GM12878 (cell line): ENCODE data around the gene TUT1. TPM values are rescaled to one million over a fixed set of nuclear protein-coding genes. Genes with fewer than 3 reads are reported as not detected.
"Not testable (repeated sequence)": the region's sequence is repeated elsewhere in the genome, so short reads cannot be mapped to it uniquely, and the experiment has no call there.

Experiments used
- ATAC-seq: fragments of 200-7000 bp; cut with Tn5 transposase; 3 replicates; pipeline ENCODE4 v1.9.1; 2020; ENCODE audit warnings: mild to moderate bottlenecking, moderate library complexity
- BruUV-seq: library from RNA; stranded (reverse); fragments of 400-500 nt; replicated peaks from 2 replicates; lab custom pipeline; 2021; lab: Mats Ljungman, UMichigan
- CTCF ChIA-PET: fragments of 300-600 bp; sonication (Branson Sonifier 250); formaldehyde crosslinking; extraction: SDS; loops from one replicate; lab custom pipeline; 2021; ENCODE audit warnings: inconsistent platforms; lab: Yijun Ruan, JAX
- POLR2A ChIA-PET: fragments of 350-600 bp; formaldehyde crosslinking; extraction: SDS; loops from one replicate; lab custom pipeline; 2021; ENCODE audit warnings: inconsistent platforms; lab: Charles Lee
- RAD21 ChIA-PET: fragments of 300-600 bp; sonication (Branson Sonifier 250); formaldehyde crosslinking; loops from one replicate; lab custom pipeline; 2023; ENCODE audit warnings: antibody characterized with exemption; ENCODE audit not compliant: unreplicated experiment; lab: Charles Lee
- SMC1A ChIA-PET: fragments of 300-600 bp; sonication (Branson Sonifier 250); formaldehyde crosslinking; loops from one replicate; lab custom pipeline; 2023; ENCODE audit not compliant: unreplicated experiment, uncharacterized antibody; lab: Charles Lee
- DNase-seq: peaks from one replicate; pipeline ENCODE4 v3.0.0-alpha.2; 2011; ENCODE audit warnings: low read depth, low spot score
- FAIRE-seq: peaks from 3 replicates; lab custom pipeline; 2011; peaks lifted over from hg19 to GRCh38; lab: Jason Lieb, UNC
- H2AFZ ChIP-seq: 2 replicates; pipeline ENCODE4 v1.6.0; 2011; ENCODE audit warnings: low read depth, low read length, control low read depth; ENCODE audit not compliant: control insufficient read depth
- H3K27ac ChIP-seq: 2 replicates; pipeline ENCODE4 v1.5.1; 2011; ENCODE audit warnings: control low read depth; ENCODE audit not compliant: control insufficient read depth, insufficient read depth
- H3K27me3 ChIP-seq, 2 experiments: replicated peaks in 1 of 2; 2 replicates each; pipeline versions ENCODE4 v1.6.0 to v1.6.1; 2011; ENCODE audit warnings: low read length in 1 of 2; ENCODE audit not compliant: control insufficient read depth in 2 of 2, insufficient read depth in 2 of 2
- H3K36me3 ChIP-seq, 2 experiments: 2 replicates each; pipeline ENCODE4 v1.5.1; 2011; ENCODE audit warnings: low read length in 1 of 2; ENCODE audit not compliant: control insufficient read depth in 2 of 2, insufficient read depth in 2 of 2
- H3K4me1 ChIP-seq: 2 replicates; pipeline ENCODE4 v1.6.1; 2011; ENCODE audit warnings: mild to moderate bottlenecking, low read length, moderate library complexity, mixed read lengths; ENCODE audit not compliant: control insufficient read depth, insufficient read depth
- H3K4me2 ChIP-seq: 2 replicates; pipeline ENCODE4 v1.6.0; 2011; ENCODE audit warnings: control low read depth; ENCODE audit not compliant: control insufficient read depth, insufficient read depth
- H3K4me3 ChIP-seq: fragments of 200-600 bp; sonication (generic); 2 replicates; pipeline ENCODE4 v1.5.1; 2016
- H3K79me2 ChIP-seq: 2 replicates; pipeline ENCODE4 v1.6.0; 2011; ENCODE audit warnings: low read length; ENCODE audit not compliant: control insufficient read depth, insufficient read depth
- H3K9ac ChIP-seq: 2 replicates; pipeline ENCODE4 v1.8.0; 2011; ENCODE audit warnings: low read length, control low read depth, mixed read lengths; ENCODE audit not compliant: control insufficient read depth, insufficient read depth
- H3K9me3 ChIP-seq: replicated peaks from 3 replicates; pipeline ENCODE4 v1.5.1; 2011; ENCODE audit warnings: mild to moderate bottlenecking, low read length; ENCODE audit not compliant: control insufficient read depth, insufficient read depth
- H4K20me1 ChIP-seq: 2 replicates; pipeline ENCODE4 v1.6.0; 2011; ENCODE audit not compliant: control insufficient read depth, insufficient read depth
- ETV6 ChIP-seq, 2 experiments: fragments of 450-650 bp in 1 of 2; IDR thresholded peaks in 1 of 2; conservative IDR thresholded peaks in 1 of 2; 2 replicates each; pipeline ENCODE4 v1.6.1; 2014; ENCODE audit warnings: antibody characterized with exemption in 1 of 2, borderline replicate concordance in 1 of 2, low read depth in 1 of 2, mild to moderate bottlenecking in 1 of 2, moderate library complexity in 1 of 2
- JUND ChIP-seq: IDR thresholded peaks from 2 replicates; pipeline ENCODE4 v1.6.1; 2012; ENCODE audit warnings: low read depth, mild to moderate bottlenecking, low read length, improper control_type of control experiment, moderate library complexity
- KAT2A ChIP-seq: conservative IDR thresholded peaks from 2 replicates; pipeline ENCODE4 v1.6.1; 2011; ENCODE audit warnings: low read depth, low read length; ENCODE audit not compliant: control insufficient read depth
- MTA2 ChIP-seq: fragments of 450-650 bp; IDR thresholded peaks from 2 replicates; pipeline ENCODE4 v1.6.1; 2016; ENCODE audit warnings: low read depth, mild to moderate bottlenecking, moderate library complexity
- NR2C1 ChIP-seq: fragments of 450-650 bp; IDR thresholded peaks from 2 replicates; pipeline ENCODE4 v1.6.1; 2017; ENCODE audit warnings: antibody characterized with exemption, mild to moderate bottlenecking, moderate library complexity
- NRF1 ChIP-seq: conservative IDR thresholded peaks from 2 replicates; pipeline ENCODE4 v1.6.1; 2011; ENCODE audit warnings: mild to moderate bottlenecking, low read depth, low read length, improper control_type of control experiment
- PML ChIP-seq: IDR thresholded peaks from 2 replicates; pipeline ENCODE4 v1.6.1; 2012; ENCODE audit warnings: low read length, inconsistent platforms
- ZNF274 ChIP-seq: IDR thresholded peaks from one replicate; pipeline ENCODE4 v1.8.0; 2011; ENCODE audit not compliant: insufficient read length, insufficient read depth
- WGBS: methylation state at CpG from one replicate; pipeline ENCODE4 v1.1.6; 2016; ENCODE audit warnings: low lambda C conversion rate; ENCODE audit not compliant: insufficient replicate concordance, insufficient coverage; ENCODE audit errors: missing lambda C conversion rate; 5-methylcytosine and 5-hydroxymethylcytosine counted together
- in situ Hi-C: fragments of 300-500 bp; cut with MboI; formaldehyde crosslinking; loops from 9 replicates; pipeline ENCODE4 v1.14.3; 2018; ENCODE audit warnings: mixed read lengths
- intact Hi-C: fragments of 100-400 bp; cut with micrococcal nuclease; formaldehyde crosslinking; loops from one replicate; pipeline ENCODE4 v1.14.2; 2022; ENCODE audit not compliant: unreplicated experiment
- polyA plus RNA-seq, 11 experiments: library from polyadenylated mRNA; depleted of rRNA in 4 of 11; unstranded in 6 of 11; stranded (reverse) in 5 of 11; fragments of >200 nt; fragmentation: Nextera tagmentation in 4 of 11; fragmentation: Illumina TruSeq in 1 of 11; extraction: Ambion mirVana in 4 of 11; extraction: Trizol in 1 of 11; gene quantifications; 1 replicate in 1 of 11; 2 replicates in 10 of 11; pipeline versions ENCODE4 v1.2.1 to v1.2.3, GENCODE V29; 2011 to 2016; ENCODE audit warnings: inconsistent platforms in 2 of 11, missing spikeins in 2 of 11, low read depth in 1 of 11
- total RNA-seq, 4 experiments: library from RNA; depleted of rRNA in 3 of 4; stranded (reverse); fragments of >200 nt in 3 of 4; fragmentation: Illumina TruSeq in 1 of 4; extraction: Trizol in 1 of 4; gene quantifications; 2 replicates each; pipeline versions ENCODE4 v1.2.1 to v1.2.3, GENCODE V29; 2013 to 2021
- TF ChIP-seq, protein P1 (sequence below): IDR thresholded peaks from 2 replicates; pipeline ENCODE4 v1.6.1; 2012; ENCODE audit warnings: low read depth, low read length, improper control_type of control experiment

The TUT1 gene
- total and polyA plus RNA-seq, 10 of the 15 experiments (the other 5 are each of a cell fraction or from before 2014, with no cell fraction given) = 1.1 to 29.9 (median 16.2) TPM

- TF ChIP-seq ZNF274 = no peak
- no peak for TF ChIP-seq JUND
- no peak for TF ChIP-seq NR2C1
- TF ChIP-seq, all 136 proteins: peak for 0
Observed at GRCh38 chr11:62566247-62566646, 25.1 kb downstream of the TUT1 start (continued).

GRCh38 chr11:62565100-62565802 lies 26.1 kb downstream of the TUT1 start:
- Histone ChIP-seq H3K4me2 (no peak overlapping the region), H3K79me2 (peaks cover 39% of the 10 kb centered on the region), H3K9ac (no peak overlapping the region), H3K4me1 (peaks cover 8% of the 10 kb centered on the region), H4K20me1 (peaks cover 4% of the 10 kb centered on the region; the same call in 1 of the 2 replicates), H3K27ac (no peak overlapping the region), H3K36me3 (peaks cover 8 to 51% of the 10 kb centered on the region in 2 experiments), H3K9me3 (no peaks in the 10 kb centered on the region), H3K4me3 (peak overlapping the region; percentile 23; the same call in 1 of the 2 replicates), H3K27me3 (no peaks in the 10 kb centered on the region), H2AFZ (no peak overlapping the region)
- BruUV-seq = no TSS peak
- ChIA-PET RAD21 (interaction anchor here (0.8 to 3.6 kb wide), 8 partner anchors 7 to 140 kb away, joined by 3 to 22 read pairs (median 4); partner anchors contain the start of genes AHNAK, EEF1G and TUT1), SMC1A (interaction anchor here (0.7 to 3.3 kb wide), 8 partner anchors 8 to 171 kb away, joined by 3 to 18 read pairs (median 4); no protein-coding TSS in a partner anchor), CTCF (interaction anchor here (0.6 to 5.7 kb wide), 13 partner anchors 8 to 170 kb away, joined by 3 to 42 read pairs (median 5); partner anchors contain the start of gene TUT1), POLR2A (interaction anchor here (0.6 to 1.9 kb wide), 6 partner anchors 9 to 279 kb away, joined by 3 to 8 read pairs (median 4); partner anchors contain the start of genes EEF1G and TUT1)
- ATAC-seq = no peak
- no peak for FAIRE-seq
- intact Hi-C loops (no loop called here), in situ Hi-C loops (no loop called here)
- no peak for DNase-seq
- TF ChIP-seq MTA2 (no peak), KAT2A (no peak), ETV6 (conservative IDR thresholded peaks at IDR 0.05 in 1 of 2, IDR thresholded peaks at IDR 0.05 in 1 of 2; ENCODE audit: borderline replicate concordance in 1 of 2, low read depth in 1 of 2) (no peak), NRF1 (no peak), PML (no peak)
- TF ChIP-seq, protein P1, sequence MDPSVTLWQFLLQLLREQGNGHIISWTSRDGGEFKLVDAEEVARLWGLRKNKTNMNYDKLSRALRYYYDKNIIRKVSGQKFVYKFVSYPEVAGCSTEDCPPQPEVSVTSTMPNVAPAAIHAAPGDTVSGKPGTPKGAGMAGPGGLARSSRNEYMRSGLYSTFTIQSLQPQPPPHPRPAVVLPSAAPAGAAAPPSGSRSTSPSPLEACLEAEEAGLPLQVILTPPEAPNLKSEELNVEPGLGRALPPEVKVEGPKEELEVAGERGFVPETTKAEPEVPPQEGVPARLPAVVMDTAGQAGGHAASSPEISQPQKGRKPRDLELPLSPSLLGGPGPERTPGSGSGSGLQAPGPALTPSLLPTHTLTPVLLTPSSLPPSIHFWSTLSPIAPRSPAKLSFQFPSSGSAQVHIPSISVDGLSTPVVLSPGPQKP = no peak
- 73% methylated on average over 5 of the region's 5 CpGs for WGBS

- H3K9ac ChIP-seq, H3K4me3 ChIP-seq, H3K27ac ChIP-seq, H3K27me3 ChIP-seq, FAIRE-seq, intact Hi-C loops, H4K20me1 ChIP-seq, H3K4me2 ChIP-seq, BruUV-seq, in situ Hi-C loops, DNase-seq, ATAC-seq, H3K9me3 ChIP-seq, H2AFZ ChIP-seq: not testable (repeated sequence)
- peaks cover 15% of the 10 kb centered on the region for H3K79me2 ChIP-seq
- CTCF ChIA-PET = interaction anchor here (0.6 to 7.5 kb wide), 12 partner anchors 11 to 167 kb away, joined by 3 to 246 read pairs (median 11); partner anchors contain the start of gene TUT1
- POLR2A ChIA-PET = interaction anchor here (0.7 to 11.4 kb wide), 3 partner anchors 9 to 19 kb away, joined by 4 to 188 read pairs (median 29); partner anchors contain the start of gene AHNAK
- RAD21 ChIA-PET = interaction anchor here (0.9 to 13.9 kb wide), 6 partner anchors 8 to 137 kb away, joined by 3 to 313 read pairs (median 6); partner anchors contain the start of genes AHNAK and EEF1G
- SMC1A ChIA-PET = interaction anchor here (1.3 to 11.4 kb wide), 10 partner anchors 8 to 169 kb away, joined by 3 to 212 read pairs (median 10); no protein-coding TSS in a partner anchor
- WGBS = 97% methylated on average over 3 of the region's 3 CpGs
- H3K36me3 ChIP-seq = peaks cover 16 to 42% of the 10 kb centered on the region in 2 experiments
- peaks cover 36% of the 10 kb centered on the region for H3K4me1 ChIP-seq
Observed at GRCh38 chr11:62561677-62562230, 29.6 kb downstream of the TUT1 start.
